ENCODE data around the gene KIF4B. TPM values are rescaled to one million over a fixed set of nuclear protein-coding genes. Genes with fewer than 3 reads are reported as not detected.

The KIF4B gene, protein sequence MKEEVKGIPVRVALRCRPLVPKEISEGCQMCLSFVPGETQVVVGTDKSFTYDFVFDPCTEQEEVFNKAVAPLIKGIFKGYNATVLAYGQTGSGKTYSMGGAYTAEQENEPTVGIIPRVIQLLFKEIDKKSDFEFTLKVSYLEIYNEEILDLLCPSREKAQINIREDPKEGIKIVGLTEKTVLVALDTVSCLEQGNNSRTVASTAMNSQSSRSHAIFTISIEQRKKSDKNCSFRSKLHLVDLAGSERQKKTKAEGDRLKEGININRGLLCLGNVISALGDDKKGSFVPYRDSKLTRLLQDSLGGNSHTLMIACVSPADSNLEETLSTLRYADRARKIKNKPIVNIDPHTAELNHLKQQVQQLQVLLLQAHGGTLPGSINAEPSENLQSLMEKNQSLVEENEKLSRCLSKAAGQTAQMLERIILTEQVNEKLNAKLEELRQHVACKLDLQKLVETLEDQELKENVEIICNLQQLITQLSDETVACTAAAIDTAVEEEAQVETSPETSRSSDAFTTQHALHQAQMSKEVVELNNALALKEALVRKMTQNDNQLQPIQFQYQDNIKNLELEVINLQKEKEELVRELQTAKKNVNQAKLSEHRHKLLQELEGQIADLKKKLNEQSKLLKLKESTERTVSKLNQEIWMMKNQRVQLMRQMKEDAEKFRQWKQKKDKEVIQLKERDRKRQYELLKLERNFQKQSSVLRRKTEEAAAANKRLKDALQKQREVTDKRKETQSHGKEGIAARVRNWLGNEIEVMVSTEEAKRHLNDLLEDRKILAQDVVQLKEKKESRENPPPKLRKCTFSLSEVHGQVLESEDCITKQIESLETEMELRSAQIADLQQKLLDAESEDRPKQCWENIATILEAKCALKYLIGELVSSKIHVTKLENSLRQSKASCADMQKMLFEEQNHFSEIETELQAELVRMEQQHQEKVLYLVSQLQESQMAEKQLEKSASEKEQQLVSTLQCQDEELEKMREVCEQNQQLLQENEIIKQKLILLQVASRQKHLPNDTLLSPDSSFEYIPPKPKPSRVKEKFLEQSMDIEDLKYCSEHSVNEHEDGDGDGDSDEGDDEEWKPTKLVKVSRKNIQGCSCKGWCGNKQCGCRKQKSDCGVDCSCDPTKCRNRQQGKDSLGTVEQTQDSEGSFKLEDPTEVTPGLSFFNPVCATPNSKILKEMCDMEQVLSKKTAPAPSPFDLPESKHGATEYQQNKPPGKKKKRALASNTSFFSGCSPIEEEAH
- not detected in 3 replicates for polyA plus RNA-seq
- polyA plus RNA-seq (2011; ENCODE audit: low read depth) = 0.07 TPM
- not detected in 2 replicates for polyA plus RNA-seq (2011; cell fraction: cytosol; rRNA removed)
- 0.03 and 0.04 TPM in 2 replicates for polyA plus RNA-seq (2011; cell fraction: nucleus; rRNA removed)
- polyA plus RNA-seq (2012; ENCODE audit: low replicate concordance) = 0.06 TPM in 1 of 2 replicates, not detected in the other
- not detected in 3 replicates for polyA minus RNA-seq
- not detected for polyA minus RNA-seq (2011; cell fraction: cytosol; rRNA and poly(A)+ RNA removed)
- polyA minus RNA-seq (2011; cell fraction: nucleus; rRNA and poly(A)+ RNA removed) = not detected in 2 replicates

DNA sequence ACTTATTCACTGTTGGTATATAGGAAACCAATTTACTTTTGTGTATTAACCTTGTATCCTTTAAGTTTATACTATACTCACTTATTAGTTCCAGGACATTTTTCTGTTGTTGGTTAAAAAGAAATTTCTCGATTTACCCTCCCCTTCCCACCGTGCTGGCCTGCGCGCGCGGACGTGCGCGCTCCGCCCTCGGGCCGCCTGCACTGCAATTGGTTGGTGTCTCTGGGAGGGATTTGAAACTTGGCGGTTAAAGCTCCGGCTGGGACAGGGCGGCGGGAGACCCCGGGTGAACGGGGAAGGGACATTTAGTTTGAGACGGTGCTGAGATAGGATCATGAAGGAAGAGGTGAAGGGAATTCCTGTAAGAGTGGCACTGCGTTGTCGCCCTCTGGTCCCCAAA lies at the start of gene KIF4B:
Gene KIF4B (plus strand): TSS at position 230 of the 400 bp plus-strand sequence. CDS start 105 bp downstream, at position 335.
- H3K79me2 ChIP-seq (ENCODE audit: control insufficient read depth, insufficient read depth, low read length) = no peaks in the 10 kb centered on the region
- no peaks in the 10 kb centered on the region for H3K9me1 ChIP-seq (ENCODE audit: control insufficient read depth, extremely low read depth, insufficient read depth, low read length)
- H3K4me3 ChIP-seq (ENCODE audit: control insufficient read depth in 2 of 3, extremely low read depth in 1 of 3, insufficient read depth in 2 of 3, low read depth in 1 of 3, low read length in 3 of 3) = no peak within 1 kb of the TSS
- H3K27me3 ChIP-seq (ENCODE audit: control insufficient read depth, extremely low read depth, insufficient read depth, low read length) = no peaks in the 10 kb centered on the region
- no peak within 1 kb of the TSS for H3K4me2 ChIP-seq (ENCODE audit: control insufficient read depth, extremely low read depth, insufficient read depth, low read depth, low read length)
- DNase-seq (ENCODE audit: low read depth, low spot score) = no peak
- no peak within 1 kb of the TSS for H2AFZ ChIP-seq (ENCODE audit: control insufficient read depth, low read length)
- dilution Hi-C loops (cut with MboI; ENCODE audit: extremely low pct_ligation_motif_present, low sequenced_read_pairs) = no loop called here
- no peak within 1 kb of the TSS for H3K27ac ChIP-seq (ENCODE audit: control insufficient read depth, insufficient read depth, low read length)
- H4K20me1 ChIP-seq (ENCODE audit: control insufficient read depth, extremely low read depth, insufficient read depth, low read length) = no peaks in the 10 kb centered on the region
- no peak for FAIRE-seq
- TF ChIP-seq, protein P1, sequence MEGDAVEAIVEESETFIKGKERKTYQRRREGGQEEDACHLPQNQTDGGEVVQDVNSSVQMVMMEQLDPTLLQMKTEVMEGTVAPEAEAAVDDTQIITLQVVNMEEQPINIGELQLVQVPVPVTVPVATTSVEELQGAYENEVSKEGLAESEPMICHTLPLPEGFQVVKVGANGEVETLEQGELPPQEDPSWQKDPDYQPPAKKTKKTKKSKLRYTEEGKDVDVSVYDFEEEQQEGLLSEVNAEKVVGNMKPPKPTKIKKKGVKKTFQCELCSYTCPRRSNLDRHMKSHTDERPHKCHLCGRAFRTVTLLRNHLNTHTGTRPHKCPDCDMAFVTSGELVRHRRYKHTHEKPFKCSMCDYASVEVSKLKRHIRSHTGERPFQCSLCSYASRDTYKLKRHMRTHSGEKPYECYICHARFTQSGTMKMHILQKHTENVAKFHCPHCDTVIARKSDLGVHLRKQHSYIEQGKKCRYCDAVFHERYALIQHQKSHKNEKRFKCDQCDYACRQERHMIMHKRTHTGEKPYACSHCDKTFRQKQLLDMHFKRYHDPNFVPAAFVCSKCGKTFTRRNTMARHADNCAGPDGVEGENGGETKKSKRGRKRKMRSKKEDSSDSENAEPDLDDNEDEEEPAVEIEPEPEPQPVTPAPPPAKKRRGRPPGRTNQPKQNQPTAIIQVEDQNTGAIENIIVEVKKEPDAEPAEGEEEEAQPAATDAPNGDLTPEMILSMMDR (optimal IDR thresholded peaks at IDR 0.05 in 1 of 3, IDR thresholded peaks at IDR 0.05 in 1 of 3, conservative IDR thresholded peaks at IDR 0.05 in 1 of 3; ENCODE audit: extremely low read depth in 1 of 3, insufficient read depth in 2 of 3, low read length in 3 of 3) = no peak
- no peak for TF ChIP-seq EZH2 (IDR thresholded peaks at IDR 0.05; ENCODE audit: low read length)
- H3K4me1 ChIP-seq (ENCODE audit: control insufficient read depth, extremely low read depth, insufficient read depth, low read length) = no peaks in the 10 kb centered on the region
- H3K36me3 ChIP-seq (ENCODE audit: control insufficient read depth in 2 of 2, extremely low read depth in 1 of 2, insufficient read depth in 2 of 2, low read length in 2 of 2) = no peaks in the 10 kb centered on the region
- H3K9me3 ChIP-seq (ENCODE audit: control insufficient read depth, low read depth, low read length) = no peaks in the 10 kb centered on the region
- H3K9ac ChIP-seq (ENCODE audit: control insufficient read depth, extremely low read depth, insufficient read depth, low read length) = no peak within 1 kb of the TSS

DNA sequence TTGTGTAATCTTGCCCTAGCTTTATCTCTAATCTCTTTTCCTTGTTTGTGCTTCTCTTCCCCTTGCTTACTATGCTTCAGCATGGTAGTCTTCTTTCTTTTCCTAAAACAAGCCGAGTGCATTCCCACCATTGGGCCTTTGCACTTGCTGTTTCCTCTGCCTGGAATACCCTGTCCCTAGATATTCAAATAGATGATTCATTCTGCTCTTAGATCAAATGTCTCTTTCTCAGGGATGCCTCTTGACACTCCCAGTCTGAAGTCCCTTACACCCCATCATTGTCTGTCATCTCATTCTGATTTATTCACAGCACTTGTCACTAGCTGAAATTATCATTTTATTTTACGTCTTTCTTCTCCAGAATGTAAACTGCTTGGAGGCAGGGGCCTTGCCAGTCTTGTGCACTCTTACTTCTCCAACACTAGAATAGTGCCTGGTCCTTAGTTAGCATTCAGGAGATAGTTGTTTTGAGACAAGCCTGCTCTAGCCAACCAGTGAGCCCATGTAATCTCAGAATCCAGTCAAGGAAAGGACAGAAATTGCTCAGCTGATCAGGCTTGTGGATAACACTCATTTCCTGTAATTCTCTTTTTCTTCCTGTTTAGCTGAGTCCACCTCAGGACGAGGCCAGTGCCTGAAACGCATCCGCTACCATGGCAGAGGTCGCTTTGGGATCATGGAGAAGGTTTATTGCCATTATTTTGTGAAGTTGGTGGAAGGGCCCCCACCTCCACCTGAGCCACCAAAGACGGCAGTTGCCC lies 47.3 kb upstream of the KIF4B start:
- Histone ChIP-seq H3K4me2 (ENCODE audit: control insufficient read depth, extremely low read depth, insufficient read depth, low read depth, low read length) (no peak overlapping the region), H3K27ac (ENCODE audit: control insufficient read depth, insufficient read depth, low read length) (no peak overlapping the region), H4K20me1 (ENCODE audit: control insufficient read depth, extremely low read depth, insufficient read depth, low read length) (no peaks in the 10 kb centered on the region), H3K9me1 (ENCODE audit: control insufficient read depth, extremely low read depth, insufficient read depth, low read length) (no peaks in the 10 kb centered on the region), H3K36me3 (ENCODE audit: control insufficient read depth in 2 of 2, extremely low read depth in 1 of 2, insufficient read depth in 2 of 2, low read length in 2 of 2) (peaks cover 6% of the 10 kb centered on the region in 2 experiments), H3K27me3 (ENCODE audit: control insufficient read depth, extremely low read depth, insufficient read depth, low read length) (no peaks in the 10 kb centered on the region), H3K9ac (ENCODE audit: control insufficient read depth, extremely low read depth, insufficient read depth, low read length) (no peak overlapping the region), H2AFZ (ENCODE audit: control insufficient read depth, low read length) (no peak overlapping the region), H3K79me2 (ENCODE audit: control insufficient read depth, insufficient read depth, low read length) (no peaks in the 10 kb centered on the region), H3K9me3 (ENCODE audit: control insufficient read depth, low read depth, low read length) (no peaks in the 10 kb centered on the region), H3K4me1 (ENCODE audit: control insufficient read depth, extremely low read depth, insufficient read depth, low read length) (peaks cover 7% of the 10 kb centered on the region), H3K4me3 (ENCODE audit: control insufficient read depth in 2 of 3, extremely low read depth in 1 of 3, insufficient read depth in 2 of 3, low read depth in 1 of 3, low read length in 3 of 3) (no peak overlapping the region)
- no peak for DNase-seq (ENCODE audit: low read depth, low spot score)
- dilution Hi-C loops (cut with MboI; ENCODE audit: extremely low pct_ligation_motif_present, low sequenced_read_pairs) = no loop called here
- FAIRE-seq = no peak
- TF ChIP-seq, protein P1 (optimal IDR thresholded peaks at IDR 0.05 in 1 of 3, IDR thresholded peaks at IDR 0.05 in 1 of 3, conservative IDR thresholded peaks at IDR 0.05 in 1 of 3; ENCODE audit: extremely low read depth in 1 of 3, insufficient read depth in 2 of 3, low read length in 3 of 3) = no peak
- no peak for TF ChIP-seq EZH2 (IDR thresholded peaks at IDR 0.05; ENCODE audit: low read length)

All from keratinocyte (primary cell).